DND-41 (cell line): ENCODE data around the gene DDX1.

Experiments used
- EZH2 ChIP-seq: IDR thresholded peaks from 3 replicates; pipeline ENCODE4 v1.6.1; 2012; ENCODE audit warnings: borderline replicate concordance, low read depth, mild to moderate bottlenecking, moderate library complexity, low read length, inconsistent platforms; ENCODE audit not compliant: severe bottlenecking
- TF ChIP-seq, protein P1 (sequence below): IDR thresholded peaks from 2 replicates; pipeline ENCODE4 v1.5.1; 2012; ENCODE audit warnings: borderline replicate concordance, low read length, moderate library complexity, mild to moderate bottlenecking; ENCODE audit not compliant: poor library complexity, severe bottlenecking; ENCODE audit errors: extremely low read depth

DNA sequence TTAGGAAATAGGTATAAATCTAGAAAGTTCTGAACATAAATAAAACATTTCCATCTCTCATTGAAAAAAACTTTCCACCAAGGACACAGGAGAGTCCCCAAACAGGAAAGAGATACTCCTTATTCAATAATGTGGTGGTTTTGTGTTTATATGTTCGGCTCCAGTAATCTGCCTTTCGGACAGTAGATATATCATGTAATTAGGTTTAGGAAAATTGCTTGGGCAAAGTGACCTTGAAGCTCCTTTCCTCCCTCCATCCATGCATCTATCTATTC is 69.6 kb downstream of the DDX1 start:
- TF ChIP-seq, protein P1, sequence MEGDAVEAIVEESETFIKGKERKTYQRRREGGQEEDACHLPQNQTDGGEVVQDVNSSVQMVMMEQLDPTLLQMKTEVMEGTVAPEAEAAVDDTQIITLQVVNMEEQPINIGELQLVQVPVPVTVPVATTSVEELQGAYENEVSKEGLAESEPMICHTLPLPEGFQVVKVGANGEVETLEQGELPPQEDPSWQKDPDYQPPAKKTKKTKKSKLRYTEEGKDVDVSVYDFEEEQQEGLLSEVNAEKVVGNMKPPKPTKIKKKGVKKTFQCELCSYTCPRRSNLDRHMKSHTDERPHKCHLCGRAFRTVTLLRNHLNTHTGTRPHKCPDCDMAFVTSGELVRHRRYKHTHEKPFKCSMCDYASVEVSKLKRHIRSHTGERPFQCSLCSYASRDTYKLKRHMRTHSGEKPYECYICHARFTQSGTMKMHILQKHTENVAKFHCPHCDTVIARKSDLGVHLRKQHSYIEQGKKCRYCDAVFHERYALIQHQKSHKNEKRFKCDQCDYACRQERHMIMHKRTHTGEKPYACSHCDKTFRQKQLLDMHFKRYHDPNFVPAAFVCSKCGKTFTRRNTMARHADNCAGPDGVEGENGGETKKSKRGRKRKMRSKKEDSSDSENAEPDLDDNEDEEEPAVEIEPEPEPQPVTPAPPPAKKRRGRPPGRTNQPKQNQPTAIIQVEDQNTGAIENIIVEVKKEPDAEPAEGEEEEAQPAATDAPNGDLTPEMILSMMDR, result no peak
- TF ChIP-seq EZH2, result no peak
